Psoas muscle (tissue), 8 donors: Measurements from ENCODE around the gene RGCC. TPM values are rescaled to one million over a fixed set of nuclear protein-coding genes. Genes with fewer than 3 reads are reported as not detected.

Experiments used
- ATAC-seq, 4 donors: fragments of 200-7000 bp; cut with Tn5 transposase; one replicate each; pipeline ENCODE4 v1.9.1; 2020; ENCODE audit warnings: moderate library complexity in 3 of 4, mild to moderate bottlenecking in 2 of 4
- DNase-seq, 2 donors: peaks; one replicate each; pipeline ENCODE4 v3.0.0-alpha.2; 2020
- H3K27ac ChIP-seq: fragments of 200-600 bp; one replicate; pipeline ENCODE4 v1.8.0; 2022
- H3K27me3 ChIP-seq, 3 donors: fragments of 200-600 bp in 1 of 3; one replicate each; pipeline versions ENCODE4 v1.6.1 to v1.8.0; 2013 to 2022; ENCODE audit warnings: low read length in 2 of 3, mild to moderate bottlenecking in 2 of 3, moderate library complexity in 1 of 3; ENCODE audit not compliant: insufficient read depth in 3 of 3
- H3K36me3 ChIP-seq, 2 donors: fragments of 200-600 bp in 1 of 2; one replicate each; pipeline versions ENCODE4 v1.6.1 to v1.8.0; 2013 to 2022; ENCODE audit warnings: low read depth in 1 of 2, mild to moderate bottlenecking in 1 of 2, moderate library complexity in 1 of 2; ENCODE audit not compliant: insufficient read depth in 1 of 2
- H3K4me1 ChIP-seq: fragments of 200-600 bp; one replicate; pipeline ENCODE4 v1.8.0; 2022
- H3K4me3 ChIP-seq: fragments of 200-600 bp; one replicate; pipeline ENCODE4 v1.8.0; 2022; ENCODE audit warnings: mild to moderate bottlenecking
- H3K9me3 ChIP-seq: fragments of 200-600 bp; one replicate; pipeline ENCODE4 v1.8.0; 2022
- CTCF ChIP-seq: fragments of 200-600 bp; IDR thresholded peaks from one replicate; pipeline ENCODE4 v1.8.0; 2022; ENCODE audit warnings: antibody characterized with exemption
- WGBS, 3 donors: extraction: QIAGEN DNeasy Blood & Tissue Kit; methylation state at CpG; one replicate each; pipeline versions ENCODE4 v1.1.6 to v1.1.7; 2013; 5-methylcytosine and 5-hydroxymethylcytosine counted together
- intact Hi-C, 2 donors: fragments of 100-400 bp; cut with DNase I; formaldehyde crosslinking; loops; one replicate each; pipeline versions ENCODE4 v1.11.0 to v1.14.2; 2022
- polyA plus RNA-seq, 3 donors: library from polyadenylated mRNA; stranded (reverse); fragments of 200-250 nt; gene quantifications; one replicate each; pipeline ENCODE4 v1.2.3, GENCODE V29; 2013
- total RNA-seq, 4 donors: library from RNA; stranded (reverse); fragmentation: NEBNext Ultra II Directional in 2 of 4; extraction: Animal tissue kit (Norgen Biotek cat#: 25700) in 2 of 4; gene quantifications; one replicate each; pipeline versions ENCODE4 v1.2.1 to v1.2.4, GENCODE V29; 2021 to 2023
- donor health status: healthy with polysubstance abuse.
- donor health status: DM: no; HTN: no; CAD: no; lungs with moderate emphysema.
- donor health status: Bipolar disorder and iron deficiency.
- donor health status: healthy.
- donor health status: DM: yes; HTN: yes; CAD: no.
- donor health status: DM: no; HTN: no; CAD: no.
- donor health status: DM: no; HTN: no; CAD: no.
- donor health status: DM: yes; HTN: yes; CAD: no.

RGCC gene
- total and polyA plus RNA-seq, 7 donors, result 10.1 to 35.1 (median 19.1) TPM

DNA sequence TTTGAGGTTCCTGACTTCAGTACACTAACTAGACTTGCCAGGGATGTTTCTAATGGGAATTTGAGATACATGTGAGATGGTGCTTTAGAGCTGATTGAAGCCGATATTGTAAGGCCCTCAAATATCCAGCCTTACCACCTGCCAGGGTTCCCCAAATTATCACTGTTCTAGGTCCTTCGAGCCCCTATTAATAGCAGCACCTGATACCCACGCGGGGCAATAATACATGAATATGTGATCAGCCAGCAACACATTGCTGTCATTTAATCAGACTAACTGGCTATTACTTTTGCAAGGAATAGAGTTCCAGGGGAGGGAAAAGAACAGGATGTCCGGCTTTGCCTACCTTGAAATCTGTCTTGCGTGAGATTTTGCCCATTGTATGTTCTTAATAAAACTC, 5.1 kb downstream of the RGCC start:
- ATAC-seq, result no peak
- no peak for DNase-seq
- WGBS, 3 donors, result 80 to 89% (median 86%) methylated on average over 6 of the region's 6 CpGs
- TF ChIP-seq CTCF, result no peak
- Histone ChIP-seq H3K9me3 (no peaks in the 10 kb centered on the region), H3K4me3 (peak overlapping the region; percentile 31), H3K36me3 (no peaks in the 10 kb centered on the region), H3K27me3 (peaks cover 0 to 38% (median 2%) of the 10 kb centered on the region in 3 donors), H3K27ac (no peak overlapping the region), H3K4me1 (peaks cover 11% of the 10 kb centered on the region)
- intact Hi-C loops, result no loop called here

- Histone ChIP-seq H3K4me1 (no peaks in the 10 kb centered on the region), H3K9me3 (no peaks in the 10 kb centered on the region), H3K4me3 (peak overlapping the region; percentile 25), H3K27ac (peak overlapping the region; percentile 46), H3K27me3 (peaks cover 0 to 22% (median 2%) of the 10 kb centered on the region in 3 donors), H3K36me3 (peaks cover 0 to 11% of the 10 kb centered on the region in 2 donors)
- WGBS, 3 donors, result 75 to 82% (median 76%) methylated on average over 11 of the region's 11 CpGs
- ATAC-seq (no peak), DNase-seq (no peak)
- intact Hi-C loops, result no loop called here
- TF ChIP-seq CTCF, result no peak
Measured at GRCh38 chr13:41463838-41464602, 6.7 kb downstream of the RGCC start.

- no peak for TF ChIP-seq CTCF
- intact Hi-C loops, result no loop called here
Measured at GRCh38 chr13:41465241-41465847, 8.0 kb downstream of the RGCC start.

GRCh38 chr13:41465898-41466320, 8.6 kb downstream of the RGCC start:
- ATAC-seq, result no peak
- WGBS, 3 donors, result 86 to 100% (median 93%) methylated on average over 1 of the region's 1 CpG
- H3K4me1 ChIP-seq, result no peaks in the 10 kb centered on the region
- peaks cover 0 to 3% (median 0%) of the 10 kb centered on the region in 3 donors for H3K27me3 ChIP-seq
- no peak overlapping the region for H3K4me3 ChIP-seq
- H3K36me3 ChIP-seq, result peaks cover 0 to 22% of the 10 kb centered on the region in 2 donors
- TF ChIP-seq CTCF, result no peak
- no peaks in the 10 kb centered on the region for H3K9me3 ChIP-seq
- intact Hi-C loops, result no loop called here
- no peak for DNase-seq
- H3K27ac ChIP-seq, result peak overlapping the region; percentile 60

More at GRCh38 chr13:41465241-41465847, 8.0 kb downstream of the RGCC start:
- Histone ChIP-seq H3K27ac (peak overlapping the region; percentile 60), H3K4me1 (no peaks in the 10 kb centered on the region), H3K27me3 (peaks cover 0 to 8% (median 0%) of the 10 kb centered on the region in 3 donors), H3K36me3 (peaks cover 0 to 18% of the 10 kb centered on the region in 2 donors), H3K4me3 (no peak overlapping the region), H3K9me3 (no peaks in the 10 kb centered on the region)
- 66 to 77% (median 72%) methylated on average over 4 of the region's 4 CpGs for WGBS, 3 donors
- DNase-seq (peak; percentile 58 to 72), ATAC-seq (peak; percentile 32 to 64 (median 60))
